ENCODE data around the gene MYO5B.

Gene MYO5B

GRCh38 chr18:49857708-49858107, 337.2 kb downstream of the MYO5B start:
- H3K27ac ChIP-seq, result no peak overlapping the region
- TF ChIP-seq CTCF (conservative IDR thresholded peaks at IDR 0.05), result no peak
- no peak for TF ChIP-seq ZFX (IDR thresholded peaks at IDR 0.05)

DNA sequence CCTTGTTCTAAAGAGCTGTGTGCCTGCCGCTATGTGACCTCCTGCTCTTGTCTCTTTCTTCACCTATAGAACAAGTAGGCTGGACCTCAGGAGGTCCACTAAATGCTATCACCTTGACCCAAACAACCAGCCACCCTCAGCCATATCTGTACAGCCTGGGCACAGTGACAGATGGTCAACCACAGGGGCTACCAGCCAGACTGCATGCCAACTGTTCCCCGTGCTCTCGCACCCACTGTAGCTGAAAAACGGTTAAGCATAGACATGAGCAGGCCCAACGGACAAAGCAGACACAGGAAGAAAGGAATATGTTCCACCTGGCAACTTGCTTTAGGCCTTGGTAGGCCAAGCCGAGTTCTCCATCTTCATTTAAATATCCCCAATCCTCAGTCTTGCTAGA, 338.5 kb downstream of the MYO5B start:
- no peak for TF ChIP-seq CTCF (conservative IDR thresholded peaks at IDR 0.05)
- no peak for TF ChIP-seq ZFX (IDR thresholded peaks at IDR 0.05)
- no peak overlapping the region for H3K27ac ChIP-seq

GRCh38 chr18:49855711-49856415, 339.1 kb downstream of the MYO5B start:
- no peak overlapping the region for H3K27ac ChIP-seq
- no peak for TF ChIP-seq ZFX (IDR thresholded peaks at IDR 0.05)
- no peak for TF ChIP-seq CTCF (conservative IDR thresholded peaks at IDR 0.05)

GRCh38 chr18:49854681-49855080, 340.3 kb downstream of the MYO5B start:
- H3K27ac ChIP-seq, result no peak overlapping the region
- TF ChIP-seq ZFX (IDR thresholded peaks at IDR 0.05), result no peak
- no peak for TF ChIP-seq CTCF (conservative IDR thresholded peaks at IDR 0.05)

DNA sequence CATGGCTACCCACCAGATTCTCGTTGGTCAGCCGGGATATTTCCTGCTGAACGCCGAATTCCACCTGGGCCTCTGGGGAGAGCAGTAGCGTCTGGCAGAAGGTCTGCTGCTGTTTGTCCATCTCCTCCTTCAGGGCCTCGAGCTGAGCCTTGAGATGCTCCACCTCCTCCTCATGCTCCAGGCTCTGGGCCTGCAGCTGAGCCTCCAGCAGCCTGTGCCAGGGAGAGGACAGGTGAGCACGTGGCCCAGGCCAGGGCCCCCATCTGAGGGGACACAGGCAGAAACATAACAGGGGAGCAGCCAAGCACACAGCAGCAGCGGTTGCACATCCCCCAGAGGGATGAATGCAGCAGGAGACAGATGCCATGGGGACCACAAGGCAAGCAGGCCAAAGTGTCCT, 341.5 kb downstream of the MYO5B start:
- no peak for TF ChIP-seq CTCF (conservative IDR thresholded peaks at IDR 0.05)
- TF ChIP-seq ZFX (IDR thresholded peaks at IDR 0.05), result no peak

GRCh38 chr18:49853011-49853410, 341.9 kb downstream of the MYO5B start:
- H3K27ac ChIP-seq, result no peak overlapping the region
- no peak for TF ChIP-seq CTCF (conservative IDR thresholded peaks at IDR 0.05)
- no peak for TF ChIP-seq ZFX (IDR thresholded peaks at IDR 0.05)

More for the DNA sequence above, 341.5 kb downstream of the MYO5B start:
- no peak overlapping the region for H3K27ac ChIP-seq

- TF ChIP-seq CTCF (conservative IDR thresholded peaks at IDR 0.05), result no peak
- TF ChIP-seq ZFX (IDR thresholded peaks at IDR 0.05), result no peak
Observed at GRCh38 chr18:49851624-49852023, 343.3 kb downstream of the MYO5B start.

More at GRCh38 chr18:49851624-49852023, 343.3 kb downstream of the MYO5B start:
- no peak overlapping the region for H3K27ac ChIP-seq
